HG03159 (cell line): ENCODE results near the gene AKAP1.

Experiments
- ATAC-seq: cut with Tn5 transposase; IDR thresholded peaks from one replicate; pipeline ENCODE4 v1.9.1; 2021; ENCODE audit warnings: mild to moderate bottlenecking, moderate library complexity; ENCODE audit not compliant: unreplicated experiment

Gene AKAP1

DNA sequence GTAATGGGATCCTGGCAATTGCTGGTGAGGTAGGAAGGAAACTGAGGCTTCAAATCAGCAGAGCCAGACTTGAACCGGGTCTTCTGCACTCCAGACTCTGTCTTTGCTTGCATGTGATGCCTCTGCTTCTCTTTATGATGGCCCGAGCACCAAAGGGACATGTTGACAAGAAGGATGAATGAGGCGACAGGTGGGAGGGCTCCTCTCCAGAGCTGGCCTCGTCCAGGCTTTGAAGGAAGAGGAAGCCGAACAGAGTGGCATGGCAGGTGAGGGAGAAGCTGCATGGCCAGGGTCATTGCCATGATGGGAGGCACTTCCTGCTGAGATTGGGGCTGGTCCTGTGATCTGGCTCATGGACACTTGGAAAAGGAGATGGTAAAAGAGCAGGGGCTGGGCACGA, 40.8 kb downstream of the AKAP1 start:
- no peak for ATAC-seq

DNA sequence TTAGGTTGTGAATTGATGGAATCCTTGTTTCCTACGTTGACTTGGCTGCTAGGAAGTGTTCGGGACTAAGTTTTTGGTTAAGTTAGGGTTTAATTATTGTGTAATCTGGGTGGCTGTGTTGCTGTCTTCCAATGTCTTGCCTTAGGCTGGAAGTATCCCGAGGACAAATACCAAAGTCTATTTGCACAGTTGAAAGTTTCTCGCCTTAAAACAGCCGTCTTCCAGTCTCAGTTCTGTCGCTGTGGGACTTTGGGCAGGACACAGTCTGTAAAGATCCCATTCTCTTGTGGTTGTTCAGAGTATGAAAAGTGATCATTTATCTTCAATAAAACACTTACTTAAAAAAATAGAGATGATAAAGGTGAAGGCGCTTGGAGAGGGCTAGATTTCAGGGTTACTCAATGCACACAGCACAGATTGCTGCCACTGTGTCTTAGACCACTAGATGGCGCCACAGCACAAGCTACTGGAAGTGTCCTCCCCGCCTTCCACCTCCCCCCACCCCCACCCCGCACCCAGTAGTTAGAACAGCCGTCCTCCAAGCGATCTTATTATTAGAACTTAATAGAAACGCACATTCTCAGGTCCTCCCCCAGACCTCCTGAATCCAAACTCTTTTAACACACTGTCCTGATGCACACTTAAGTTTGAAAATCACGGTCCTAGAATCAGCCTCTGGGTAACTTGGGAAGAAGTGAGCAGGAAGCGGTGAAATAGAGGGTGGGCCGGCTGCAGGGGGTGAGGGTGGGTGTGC, 45.8 kb downstream of the AKAP1 start:
- ATAC-seq: no peak

DNA sequence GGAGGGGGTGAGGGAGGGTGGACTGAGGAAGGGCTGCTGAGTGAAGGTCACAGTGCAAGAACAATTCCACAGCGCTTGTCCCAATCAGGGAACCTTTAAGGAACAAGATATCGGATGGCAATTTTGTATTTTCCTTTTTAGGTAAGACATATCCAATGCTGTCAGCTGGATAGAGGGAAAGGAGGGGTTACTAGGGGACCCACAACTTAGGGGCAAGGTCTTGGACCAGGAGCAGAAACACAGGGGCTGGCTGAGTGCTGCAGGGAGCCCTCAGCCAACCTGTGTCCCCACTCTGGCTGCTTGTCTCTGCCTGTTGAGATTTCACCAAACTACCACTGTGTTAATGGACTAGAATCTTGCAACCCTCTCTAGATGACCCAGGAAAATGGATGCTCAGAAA, 47.6 kb downstream of the AKAP1 start:
- ATAC-seq: no peak

DNA sequence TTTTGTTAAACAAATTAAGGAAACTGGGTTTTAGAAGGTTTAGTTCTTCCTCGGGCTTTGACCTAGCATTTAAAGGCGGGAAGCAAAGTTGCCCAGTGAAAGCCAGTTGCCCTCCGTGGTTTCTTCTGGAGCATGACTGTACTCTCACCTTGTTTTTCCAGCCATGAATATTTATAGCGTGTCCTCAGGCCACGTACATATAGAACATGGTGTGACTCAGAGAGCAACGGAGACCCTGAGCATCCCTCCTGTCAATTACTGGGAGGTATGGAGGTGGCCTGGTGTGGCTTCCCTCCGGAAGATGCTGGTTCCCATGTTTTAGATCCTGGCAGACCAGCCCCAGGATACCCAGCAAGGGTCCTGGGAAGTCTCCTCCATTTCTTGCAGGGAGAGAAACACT, 48.4 kb downstream of the AKAP1 start:
- no peak for ATAC-seq

DNA sequence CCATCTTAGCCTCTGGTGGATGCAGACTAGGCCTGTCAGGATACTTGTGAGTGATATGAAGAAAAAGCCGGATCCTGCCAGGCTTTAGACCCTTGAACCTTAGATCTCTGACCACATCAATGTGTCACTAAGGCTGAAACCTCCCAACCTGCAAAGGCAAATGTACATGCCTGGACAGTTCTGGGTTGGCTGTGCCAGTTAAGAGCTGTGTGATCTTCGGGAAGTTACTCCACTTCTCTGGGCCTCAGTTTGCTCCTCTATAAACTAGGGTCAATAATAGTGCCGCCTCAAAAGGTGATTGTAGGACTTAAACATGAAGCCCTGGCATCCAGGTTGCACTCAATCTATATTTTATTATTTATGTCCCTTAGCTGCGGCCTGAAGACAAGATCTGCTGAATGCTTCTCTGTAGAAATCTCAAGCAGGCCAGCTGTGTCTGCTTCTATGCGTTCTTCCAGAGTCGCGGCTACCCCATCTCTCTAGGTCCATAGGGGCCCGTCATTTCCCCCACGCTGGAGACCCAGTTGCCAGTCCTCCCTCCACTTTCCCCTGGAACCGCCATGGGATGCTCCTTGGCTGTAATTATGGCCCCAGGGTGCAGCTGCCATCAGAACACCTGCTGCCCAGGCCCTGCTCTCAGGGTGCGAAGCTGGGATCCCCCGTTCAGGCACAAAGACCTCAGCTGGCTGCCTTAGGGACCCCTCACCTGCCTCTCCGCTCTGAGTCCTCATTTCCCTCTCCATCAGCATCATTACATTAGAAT, 50.2 kb downstream of the AKAP1 start:
- ATAC-seq: no peak

DNA sequence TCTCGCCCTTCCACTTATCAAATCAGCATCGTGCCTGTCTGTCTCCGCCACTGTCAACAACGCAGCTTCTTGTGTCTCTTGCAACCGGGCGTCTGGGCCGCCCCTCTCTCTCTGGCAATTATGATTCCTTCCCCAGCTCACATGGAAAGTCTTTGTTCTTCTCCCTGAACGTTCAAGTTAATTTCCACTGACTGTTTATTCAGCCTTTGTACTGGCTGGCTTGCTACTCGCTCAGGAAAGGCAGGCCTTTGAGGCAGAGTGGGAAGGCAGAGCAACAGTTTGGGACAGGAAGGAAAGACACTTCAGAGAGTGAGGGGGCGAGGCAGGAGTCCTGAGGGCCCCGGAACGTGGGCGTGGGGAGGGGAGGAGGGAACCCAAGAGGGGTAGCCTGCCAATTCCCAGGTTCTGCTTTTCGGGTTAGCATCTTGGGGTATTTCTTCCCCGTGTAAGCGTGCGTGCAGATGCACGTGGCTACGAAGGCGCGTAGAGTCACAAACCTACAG, 50.8 kb downstream of the AKAP1 start:
- no peak for ATAC-seq

DNA sequence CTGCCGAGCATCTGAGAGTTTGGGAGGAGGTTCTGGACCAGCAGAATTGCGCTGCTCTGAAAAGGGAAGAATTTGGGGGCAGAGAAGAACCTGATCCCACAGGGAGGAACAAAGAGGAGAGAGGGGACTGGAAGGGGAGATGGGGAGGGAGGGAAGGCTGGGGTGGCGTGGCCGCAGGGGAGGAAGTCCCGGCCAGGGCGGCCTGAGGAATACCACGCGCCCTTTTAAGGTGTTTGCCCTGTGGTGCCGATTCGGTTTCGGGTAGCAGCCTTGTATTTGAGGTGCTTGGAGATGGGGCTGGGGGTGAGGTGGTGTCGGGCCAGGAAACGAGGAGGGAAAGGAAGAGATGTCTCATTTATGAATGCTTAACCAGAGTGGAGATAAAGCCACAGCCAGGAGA, 51.3 kb downstream of the AKAP1 start:
- no peak for ATAC-seq

DNA sequence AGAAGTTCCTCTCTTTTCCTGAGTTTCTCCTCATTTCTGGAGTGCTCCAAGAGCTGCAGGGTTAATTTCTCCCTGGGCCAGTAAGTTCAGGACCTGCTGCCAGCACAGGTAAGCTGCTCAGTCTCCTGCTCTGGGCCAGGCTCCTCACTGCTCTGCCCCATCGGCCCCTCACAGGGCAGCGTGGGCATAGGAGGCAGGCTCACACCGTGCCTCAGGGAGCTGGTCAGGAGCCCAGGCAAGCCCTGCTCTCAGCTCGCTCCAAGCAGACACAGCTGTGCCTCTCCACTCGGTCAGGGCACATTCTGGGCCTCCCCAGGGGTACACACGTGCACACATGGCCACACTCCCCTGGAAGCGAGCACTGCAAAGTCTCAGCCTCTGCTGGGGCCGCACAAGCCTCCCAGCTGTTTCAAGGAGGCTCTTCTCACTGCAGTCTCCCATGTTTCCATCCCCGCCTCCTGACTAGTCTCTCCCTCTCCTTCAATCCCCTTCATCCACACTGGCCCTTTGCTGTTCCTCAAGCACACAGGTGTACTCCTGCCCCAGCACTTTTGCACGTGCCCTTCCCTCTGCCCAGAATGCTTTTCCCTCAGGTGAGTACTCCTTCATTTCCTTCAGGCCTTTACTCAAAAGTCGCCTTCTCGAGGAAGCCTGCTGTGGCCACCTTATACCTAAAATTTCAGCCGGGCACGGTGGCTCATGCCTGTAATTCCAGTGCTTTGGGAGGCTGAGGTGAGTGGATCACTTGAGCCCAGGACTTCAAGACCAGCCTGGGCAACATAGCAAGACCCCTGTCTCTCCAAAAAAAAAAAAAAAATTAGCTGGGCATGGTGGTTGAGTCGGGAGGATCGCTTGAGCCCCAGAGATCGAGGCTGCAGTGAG, 53.2 kb downstream of the AKAP1 start:
- ATAC-seq: no peak

DNA sequence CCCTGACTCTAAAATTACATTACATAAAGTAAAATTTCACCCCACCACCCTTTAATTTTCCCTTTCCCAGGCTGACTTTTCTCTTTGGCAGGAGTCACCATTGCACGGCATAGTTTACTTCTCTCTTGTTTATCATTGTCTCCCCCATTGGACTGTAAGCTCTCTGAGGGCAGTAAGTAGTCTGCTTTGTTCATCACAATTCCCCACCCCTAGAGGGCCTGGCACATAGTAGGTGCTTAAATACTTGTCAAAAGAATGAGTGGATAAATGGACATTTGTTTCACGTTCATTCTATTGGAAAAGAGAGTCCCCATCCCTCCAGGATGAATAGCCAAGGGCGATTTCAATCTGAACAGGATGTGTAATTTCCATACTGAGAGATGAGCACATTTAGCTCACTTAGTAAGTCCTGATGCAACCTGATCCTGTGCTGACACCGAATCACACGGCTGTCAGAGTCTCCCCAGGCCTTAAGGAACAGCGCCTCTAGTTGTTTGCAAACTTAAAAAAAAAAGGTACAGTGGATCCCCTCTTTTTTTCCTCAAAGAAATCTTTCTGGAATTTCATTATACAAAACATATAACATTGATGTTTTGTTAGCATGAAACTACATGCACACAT, 54.0 kb downstream of the AKAP1 start:
- no peak for ATAC-seq

DNA sequence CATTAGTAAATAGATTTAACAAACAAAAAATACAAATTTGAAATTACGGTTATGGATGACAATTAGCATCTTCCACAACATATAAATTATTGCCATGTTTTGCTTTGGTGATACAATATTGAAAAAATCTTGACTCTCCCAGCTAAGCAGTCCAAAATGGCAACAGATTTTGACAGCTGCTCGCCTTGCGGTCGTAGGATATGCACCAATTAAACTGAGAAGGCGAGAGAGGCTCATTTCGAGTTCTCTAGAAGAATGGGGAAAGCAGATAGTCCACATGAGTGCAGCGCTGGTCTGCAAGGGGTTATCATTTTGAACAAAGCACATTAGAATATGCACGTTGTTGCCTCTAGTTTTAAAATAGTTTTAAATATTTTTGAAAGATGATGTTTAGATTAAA, 55.3 kb downstream of the AKAP1 start:
- no peak for ATAC-seq

DNA sequence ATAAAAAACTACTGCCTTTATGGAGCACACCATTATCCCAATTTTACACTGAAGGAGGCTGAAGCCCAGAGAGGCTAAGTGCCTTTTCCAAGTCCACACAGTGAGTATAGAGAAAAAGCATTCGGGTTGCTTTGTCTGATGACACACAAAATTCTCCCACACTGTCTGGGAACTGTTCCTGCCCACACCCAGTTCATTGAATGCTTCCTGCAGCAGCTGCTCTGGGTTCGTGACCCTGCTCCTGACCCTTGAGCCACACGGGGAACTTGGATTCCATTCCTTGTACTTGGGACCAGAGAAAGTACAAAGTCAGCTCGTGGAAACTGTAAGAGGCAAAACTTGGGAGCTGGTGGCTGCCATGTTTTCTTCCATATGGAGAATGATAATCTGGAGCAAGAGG, 57.9 kb downstream of the AKAP1 start:
- ATAC-seq: no peak

DNA sequence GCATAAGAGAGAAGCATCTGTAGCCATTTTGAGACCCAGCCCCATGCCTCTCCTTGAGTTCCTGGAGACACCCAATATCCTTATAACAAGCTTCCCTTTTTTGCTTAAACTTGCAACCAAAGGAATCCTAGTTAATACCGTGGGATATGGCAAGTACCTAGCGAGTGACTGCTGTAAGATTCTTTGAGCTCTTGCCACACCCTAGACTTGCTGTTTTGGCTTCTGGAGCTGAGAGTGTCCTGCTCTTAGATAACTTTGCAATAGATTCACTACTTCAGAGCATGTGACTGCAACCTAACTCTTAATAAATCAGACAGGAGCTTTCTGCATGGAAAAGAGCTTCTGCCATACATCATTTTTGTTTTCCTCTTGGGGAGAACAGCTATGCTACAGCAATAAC, 58.3 kb downstream of the AKAP1 start:
- no peak for ATAC-seq

DNA sequence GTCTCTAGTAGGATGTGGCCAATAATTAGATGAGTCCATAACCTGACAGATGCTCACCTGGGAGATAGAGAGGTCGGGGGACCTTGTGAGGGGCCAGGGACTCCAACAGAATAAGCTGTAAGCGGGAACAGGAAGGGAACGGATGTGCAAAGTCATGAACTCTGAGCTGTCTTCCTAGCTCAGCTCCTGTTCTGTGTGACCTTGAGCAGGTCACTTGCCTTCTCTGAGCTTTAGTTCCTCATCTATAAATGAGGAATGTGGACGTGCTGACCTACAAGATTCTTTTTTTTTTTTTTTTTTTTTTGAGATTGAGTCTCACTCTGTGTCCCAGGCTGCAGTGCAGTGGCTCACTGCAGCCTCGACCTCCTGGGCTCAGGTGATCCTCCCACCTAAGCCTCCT, 58.9 kb downstream of the AKAP1 start:
- no peak for ATAC-seq

DNA sequence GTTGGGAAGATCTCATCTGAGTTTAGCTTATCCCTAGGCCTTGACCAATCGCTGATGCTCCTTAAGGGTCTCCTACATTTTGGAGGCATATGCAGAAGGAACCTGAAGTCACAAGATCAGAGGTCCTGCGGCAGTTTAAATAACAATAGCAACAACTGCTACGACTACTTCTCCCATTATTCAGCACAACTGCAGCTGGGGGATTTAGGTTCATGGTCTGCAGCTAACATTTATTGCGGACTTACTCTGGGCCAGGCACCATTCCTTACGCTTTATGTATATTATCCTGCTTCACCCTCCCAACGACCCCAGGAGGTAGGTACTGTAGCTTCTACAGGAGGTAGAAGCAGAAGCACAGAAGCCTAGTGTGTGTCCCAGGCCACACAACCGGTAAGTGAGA, 59.5 kb downstream of the AKAP1 start:
- ATAC-seq: no peak

DNA sequence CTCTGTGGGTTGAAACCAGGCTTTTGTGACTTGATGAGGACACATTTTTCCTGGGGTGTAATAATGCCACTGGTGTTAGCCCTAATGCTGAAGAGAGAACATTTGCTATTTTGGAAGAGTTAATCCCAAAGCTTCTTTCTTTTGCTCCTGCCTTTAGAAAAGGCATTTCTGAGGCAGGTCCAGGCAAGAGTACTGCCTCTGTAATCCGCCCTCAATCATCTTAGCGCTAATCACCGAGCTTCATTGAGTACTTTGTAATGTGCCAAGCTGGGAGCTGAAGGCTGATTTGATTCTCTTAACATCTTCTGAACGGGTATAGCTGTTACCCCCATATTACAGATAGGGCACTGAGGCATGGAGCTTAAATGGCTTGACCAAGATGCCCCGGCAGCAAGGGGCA, 60.3 kb downstream of the AKAP1 start:
- no peak for ATAC-seq

DNA sequence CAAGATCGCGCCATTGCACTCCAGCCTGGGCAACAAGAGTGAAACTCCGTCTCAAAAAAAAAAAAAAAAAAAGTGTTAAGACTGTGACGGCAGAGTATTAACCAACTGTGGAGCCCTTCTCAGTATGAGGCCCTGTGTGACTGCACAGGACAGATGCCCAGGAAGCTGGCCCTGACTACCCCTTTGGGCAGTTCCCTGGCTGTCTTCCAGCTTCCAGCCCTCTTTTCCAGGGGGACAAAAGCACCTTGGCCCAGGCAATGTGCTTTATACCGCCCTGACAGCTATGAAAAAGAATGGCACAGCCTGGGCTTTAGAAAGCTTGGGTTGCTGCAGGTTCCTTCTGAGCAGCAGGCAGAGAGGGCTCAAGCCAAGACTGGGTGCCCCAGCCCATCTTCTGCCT, 61.2 kb downstream of the AKAP1 start:
- no peak for ATAC-seq

DNA sequence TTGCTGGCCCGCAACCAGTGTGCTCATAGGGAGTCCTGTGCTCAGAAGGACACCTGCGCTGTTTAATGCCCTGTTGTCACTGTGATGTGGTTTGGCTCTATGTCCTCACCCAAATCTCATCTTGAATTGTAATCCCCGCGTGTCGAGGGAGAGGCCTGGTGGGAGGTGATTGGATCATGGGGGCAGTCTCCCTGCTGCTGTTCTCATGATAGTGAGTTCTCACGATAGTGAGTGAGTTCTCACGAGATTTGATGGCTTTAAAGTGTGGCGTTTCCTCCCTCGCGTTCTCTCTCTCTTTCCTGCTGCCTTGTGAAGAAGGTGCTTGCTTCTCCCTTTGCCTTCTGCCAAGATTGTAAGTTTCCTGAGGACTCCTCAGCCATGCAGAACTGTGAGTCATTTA, 66.8 kb downstream of the AKAP1 start:
- ATAC-seq: no peak

DNA sequence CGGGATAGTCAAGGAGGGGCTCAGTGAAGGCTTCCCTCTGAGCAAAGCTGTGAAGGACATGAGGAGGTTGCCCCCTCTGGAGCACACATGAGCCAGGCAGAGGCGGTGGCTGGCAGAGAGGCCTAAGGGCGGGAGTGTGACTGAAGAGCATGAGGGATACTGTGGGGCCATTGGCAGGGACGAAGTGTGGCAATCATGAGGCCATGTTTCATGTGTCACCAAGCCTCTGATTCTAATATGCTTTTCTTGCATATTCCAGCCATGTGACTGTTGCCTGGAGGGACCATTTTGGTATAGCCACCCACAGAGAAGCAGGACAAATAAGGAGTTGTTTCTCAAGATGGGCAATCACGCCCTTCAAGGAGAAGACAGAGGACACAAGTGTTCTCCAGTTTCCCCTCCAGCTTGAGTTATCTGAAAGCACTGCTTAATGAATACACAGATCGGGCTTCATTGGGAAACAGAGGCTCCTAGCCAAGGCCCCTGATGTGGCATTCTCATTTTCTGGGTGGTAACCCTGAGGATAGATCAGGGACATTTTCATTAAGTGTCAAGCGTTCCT, 68.0 kb downstream of the AKAP1 start:
- ATAC-seq: no peak

DNA sequence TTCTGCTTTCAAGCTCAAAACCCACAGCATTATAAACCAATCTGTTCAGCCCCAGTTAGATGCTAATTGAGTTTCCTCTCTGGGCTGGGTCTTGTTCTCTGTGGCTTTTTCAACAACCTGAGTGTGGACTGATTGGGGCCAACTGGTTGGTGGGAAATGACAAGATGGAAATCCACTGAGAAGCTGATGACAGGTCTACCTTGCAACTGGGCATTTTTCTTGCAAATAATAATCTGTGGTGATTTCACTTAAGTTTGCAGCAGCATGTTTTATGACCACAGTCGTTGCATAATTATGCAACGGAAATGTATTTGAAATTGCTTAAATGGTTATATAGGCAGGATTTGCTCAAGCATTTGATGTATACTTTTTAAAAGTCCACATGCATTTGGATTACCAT, 69.9 kb downstream of the AKAP1 start:
- ATAC-seq: no peak

DNA sequence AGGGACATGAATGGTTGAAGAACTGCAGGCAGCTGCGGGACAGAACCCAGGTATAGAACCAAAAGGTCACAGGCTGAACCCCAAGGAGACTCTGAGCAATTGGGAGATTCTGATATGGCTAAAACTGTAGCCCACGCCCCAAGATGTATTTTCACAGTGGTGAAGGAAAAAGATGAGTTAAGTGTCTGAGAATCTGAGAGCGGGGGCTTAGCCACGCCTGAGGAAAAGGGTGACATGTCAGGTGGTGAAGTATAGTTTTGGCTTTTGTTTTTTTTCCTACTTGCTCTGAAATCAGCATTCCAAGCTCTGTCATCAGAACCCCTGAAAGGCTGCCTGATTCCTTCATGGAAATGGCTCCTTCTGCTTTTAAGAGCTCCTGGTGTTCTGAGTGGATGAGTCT, 73.3 kb downstream of the AKAP1 start:
- no peak for ATAC-seq

DNA sequence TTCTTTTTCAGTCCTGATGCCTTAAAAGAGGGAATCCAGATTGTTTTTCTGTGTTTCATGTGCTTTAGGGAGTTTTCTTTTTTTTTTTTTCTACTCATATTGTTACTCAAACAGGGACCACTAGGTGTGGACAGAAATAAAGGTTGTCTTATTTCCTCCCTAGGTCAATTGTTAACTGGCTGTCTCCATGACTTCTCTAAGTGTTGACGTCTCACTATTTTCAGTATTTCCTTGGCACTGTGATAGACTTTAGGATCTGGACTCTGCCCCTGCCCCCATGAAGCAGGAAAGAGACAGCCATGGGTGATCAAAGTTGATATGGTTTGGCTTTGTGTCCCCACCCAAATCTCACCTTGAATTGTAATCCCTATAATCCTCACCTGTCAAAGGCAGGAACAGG, 73.7 kb downstream of the AKAP1 start:
- ATAC-seq: no peak
